Measurements from ENCODE around the gene DYSF. TPM values are rescaled to one million over a fixed set of nuclear protein-coding genes. Genes with fewer than 3 reads are reported as not detected.

Gene DYSF
- total RNA-seq, 1 donor from 2014 or later: 0.82 TPM

DNA sequence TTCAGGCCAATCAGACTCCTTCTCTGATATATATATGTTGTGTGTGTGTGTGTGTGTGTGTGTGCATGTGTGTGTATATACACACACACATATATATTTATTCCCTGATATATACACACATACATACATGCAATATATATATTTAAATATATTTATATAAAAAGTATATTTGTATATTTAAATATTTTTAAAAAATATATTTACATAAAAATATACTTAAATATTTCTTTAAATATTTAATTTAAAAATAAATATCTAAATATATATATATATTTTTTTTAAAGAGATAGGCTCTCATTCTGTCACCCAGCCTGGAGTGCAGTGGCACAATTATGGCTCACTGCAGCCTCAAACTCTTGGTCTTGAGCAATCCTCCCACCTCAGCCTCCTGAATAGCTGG lies 281.3 kb downstream of the DYSF start:
- peak; percentile 33 for FAIRE-seq
- DNase-seq (ENCODE audit: low spot score in 2 of 2): no peak

GRCh38 chr2:71735676-71736075 lies 282.3 kb downstream of the DYSF start:
- DNase-seq (ENCODE audit: low spot score in 2 of 2): no peak
- no peak for FAIRE-seq

Other genes with a start within 250 kb of the DYSF start
- 20.4 TPM for gene PAIP2B, start 226.5 kb upstream of the DYSF start, total RNA-seq
- 358 TPM for gene ZNF638, start 121.8 kb upstream of the DYSF start, total RNA-seq